ENCODE measurements around the gene CARMIL1.

- TF ChIP-seq CTCF (IDR thresholded peaks at IDR 0.05): no peak
- TF ChIP-seq POLR2A (IDR thresholded peaks at IDR 0.05): no peak
These were observed 178.3 kb downstream of the CARMIL1 start for GRCh38 chr6:25457516-25457915.
